Measurements from ENCODE around the gene SLC31A1.

GRCh38 chr9:113289091-113289490, 67.7 kb downstream of the SLC31A1 start:
- TF ChIP-seq CTCF (IDR thresholded peaks at IDR 0.05), result no peak
- no peak for TF ChIP-seq EZH2 (IDR thresholded peaks at IDR 0.05; ENCODE audit: borderline replicate concordance, insufficient read depth, low read depth, low read length, poor library complexity, severe bottlenecking)

All from B cell (primary cell).